HG03354 (cell line): ENCODE results near the gene ZDHHC22.
A peak's percentile ranks its signal among the peaks of the same experiment; 100 is the strongest.

Experiments
- ATAC-seq: cut with Tn5 transposase; IDR thresholded peaks from one replicate; pipeline ENCODE4 v1.9.1; 2021; ENCODE audit warnings: mild to moderate bottlenecking; ENCODE audit not compliant: unreplicated experiment, poor library complexity, severe bottlenecking

The ZDHHC22 gene

DNA sequence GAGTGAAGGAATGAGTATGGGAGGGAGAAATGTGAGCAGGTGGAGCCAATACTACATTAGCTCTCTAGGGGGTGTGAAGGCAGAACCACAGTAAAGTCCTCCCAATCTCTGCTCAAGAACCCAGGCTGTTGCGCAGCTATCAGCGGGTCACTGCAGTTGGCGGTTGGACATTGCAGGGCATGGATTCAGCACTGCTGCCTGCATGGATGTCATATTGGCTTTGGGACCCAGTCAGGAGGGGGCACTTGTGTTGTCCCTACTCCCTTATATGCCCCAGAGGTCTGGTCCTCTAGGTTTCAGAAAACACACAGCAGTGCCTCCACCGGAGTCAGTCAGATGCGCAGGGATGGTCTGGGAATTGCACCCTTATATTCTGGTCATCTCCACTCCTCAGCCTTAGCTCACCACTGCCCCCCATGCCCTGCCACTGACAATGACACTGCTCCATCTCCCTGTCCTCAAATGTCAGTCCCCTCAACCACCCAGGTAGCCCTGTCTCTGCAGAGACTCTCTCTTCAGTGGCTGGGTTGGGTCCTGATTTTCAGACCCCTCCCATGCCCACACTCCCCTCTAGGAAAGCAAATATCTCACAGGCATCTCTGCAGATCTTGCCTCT, 9.6 kb downstream of the ZDHHC22 start:
- ATAC-seq = no peak

GRCh38 chr14:77131206-77131605, 10.4 kb downstream of the ZDHHC22 start:
- ATAC-seq = no peak

- no peak for ATAC-seq
Measured at GRCh38 chr14:77130386-77130785, 11.2 kb downstream of the ZDHHC22 start.

- ATAC-seq = no peak
Measured at GRCh38 chr14:77128414-77128891, 13.1 kb downstream of the ZDHHC22 start.

GRCh38 chr14:77126461-77126990, 15.1 kb downstream of the ZDHHC22 start:
- no peak for ATAC-seq

DNA sequence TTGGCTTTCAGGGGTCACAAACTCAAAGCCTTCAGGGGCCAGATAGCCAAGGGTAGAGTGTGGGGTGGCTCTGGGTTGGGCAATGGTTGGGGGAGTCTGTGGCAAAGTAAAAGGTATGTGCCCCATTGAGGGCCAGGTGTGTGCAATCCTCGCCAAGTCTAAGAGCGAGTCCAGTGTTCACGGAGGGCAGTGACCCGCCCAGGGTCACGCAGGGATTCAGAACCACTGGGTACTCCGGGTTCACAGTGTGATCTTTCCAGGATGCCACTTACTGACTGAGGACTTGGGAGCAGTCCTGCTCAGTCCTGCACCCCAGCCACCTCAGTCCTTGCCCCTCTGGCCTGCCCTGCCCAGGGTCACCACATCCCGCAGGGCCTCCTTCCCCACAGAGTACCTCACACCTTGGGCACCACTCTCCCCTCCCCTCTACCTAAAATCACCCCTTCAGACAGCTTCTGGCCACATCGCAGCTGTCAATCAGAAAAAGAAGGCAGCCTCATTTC, 15.7 kb downstream of the ZDHHC22 start:
- ATAC-seq = no peak

GRCh38 chr14:77125281-77125801, 16.2 kb downstream of the ZDHHC22 start:
- no peak for ATAC-seq

- ATAC-seq = no peak
Measured at GRCh38 chr14:77124345-77125280, 17.0 kb downstream of the ZDHHC22 start.

DNA sequence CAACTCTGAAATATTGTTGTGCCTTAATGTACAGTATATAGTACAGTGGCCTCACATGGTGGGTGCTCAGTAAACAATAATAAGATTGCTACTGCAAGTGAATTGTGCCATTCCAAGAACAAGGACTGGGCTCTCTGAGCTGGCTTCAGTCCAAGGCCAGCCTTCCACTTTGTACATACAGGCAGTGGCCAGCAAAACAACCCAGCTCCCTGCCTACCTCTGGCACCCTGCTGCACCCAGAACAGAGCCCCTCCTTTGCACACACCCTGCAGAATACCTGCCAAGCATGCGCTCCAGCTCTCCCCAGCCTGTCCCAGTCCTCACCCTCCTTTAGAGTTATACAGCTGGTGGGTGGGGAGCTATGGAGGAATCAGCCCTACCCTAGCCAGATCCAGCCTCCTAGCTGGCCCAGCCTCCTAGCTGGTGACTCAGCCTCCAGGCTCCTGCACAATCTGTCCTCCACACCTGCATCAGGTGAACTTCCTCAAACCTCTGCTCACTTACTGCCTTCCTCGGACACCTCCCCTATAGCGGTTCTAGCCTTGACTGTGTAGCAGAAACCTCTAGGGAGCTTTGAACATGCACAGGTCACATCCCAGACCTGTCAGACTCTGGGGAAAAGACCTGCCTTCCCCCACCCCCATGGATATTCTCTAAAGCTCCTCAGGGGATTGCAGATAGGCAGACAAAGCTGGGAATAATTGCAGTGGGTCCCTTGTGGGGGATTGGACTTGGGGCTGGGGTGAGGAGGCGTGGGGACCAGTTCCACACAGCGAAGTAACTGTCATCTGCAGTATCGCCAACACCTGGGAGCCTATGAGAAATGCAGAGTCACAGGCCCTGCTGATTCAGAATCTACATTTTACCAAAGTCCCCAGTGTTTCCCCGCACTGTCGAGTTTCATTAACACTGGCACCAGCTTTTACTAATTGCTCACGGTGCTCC, 17.9 kb downstream of the ZDHHC22 start:
- no peak for ATAC-seq

GRCh38 chr14:77122526-77123125, 19.0 kb downstream of the ZDHHC22 start:
- no peak for ATAC-seq

DNA sequence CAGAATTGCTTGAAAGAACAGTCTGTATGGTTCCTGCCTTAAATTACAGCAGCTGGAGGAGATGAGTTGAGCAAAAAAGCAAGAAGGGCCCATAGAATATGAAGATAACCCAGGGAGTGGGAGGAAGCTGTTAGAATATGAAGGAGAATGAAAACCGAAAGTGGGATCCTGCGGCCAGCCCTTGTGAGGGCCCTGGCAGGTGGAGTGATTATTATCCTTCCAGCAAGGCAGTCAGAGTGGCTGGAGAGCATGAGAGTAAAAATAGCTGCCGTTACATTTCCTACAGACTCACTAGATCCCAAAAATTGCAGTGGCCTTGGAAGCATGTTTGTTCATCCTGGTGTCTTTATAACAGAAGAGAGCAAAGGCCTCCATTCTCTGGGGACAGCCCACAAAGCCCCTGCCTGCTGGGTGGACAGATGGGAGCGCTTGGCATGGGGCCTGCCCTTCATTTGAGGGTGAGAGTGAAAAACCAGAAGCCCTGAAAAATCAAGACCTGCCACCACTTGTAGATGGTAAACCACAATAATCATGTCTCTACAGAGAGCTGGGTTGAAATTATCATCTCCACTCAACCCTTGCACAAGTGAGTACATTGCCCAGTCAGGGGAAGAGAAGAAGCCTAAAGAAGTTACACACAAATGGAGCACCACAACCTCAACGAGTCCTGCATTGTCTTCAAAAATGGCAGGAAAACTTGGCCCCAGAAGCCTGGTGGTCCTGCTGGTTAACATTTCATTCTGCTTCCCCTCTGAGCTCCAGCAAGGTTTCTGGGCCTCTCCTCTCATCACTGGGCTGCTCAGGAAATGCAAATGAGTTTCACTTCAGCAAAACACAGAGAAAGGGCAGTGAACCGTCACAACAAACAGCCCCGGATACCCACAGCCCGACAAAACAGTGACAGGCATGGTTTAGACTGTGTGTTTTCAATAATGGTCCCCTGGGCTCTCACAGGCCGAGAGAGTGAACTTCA, 20.5 kb downstream of the ZDHHC22 start:
- peak; percentile 95 for ATAC-seq

DNA sequence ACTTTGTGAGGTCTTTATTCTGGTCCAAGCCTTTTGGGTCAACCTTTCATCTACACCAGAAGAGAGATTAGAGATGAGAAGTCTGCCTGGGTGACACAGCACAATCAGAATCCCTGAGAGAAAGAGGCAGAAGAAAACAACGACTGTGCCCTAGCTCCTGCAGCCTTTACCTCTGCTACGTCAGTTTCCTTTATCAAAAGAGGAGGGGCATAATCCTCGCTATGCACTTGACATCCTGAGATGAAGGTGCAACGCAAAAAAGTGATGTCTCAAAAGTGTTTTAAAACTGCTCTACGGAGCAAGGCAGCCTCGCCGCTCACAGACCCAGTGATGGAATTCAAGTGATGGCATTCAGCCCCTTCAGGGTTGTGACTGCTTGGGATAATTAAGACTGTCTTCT, 21.7 kb downstream of the ZDHHC22 start:
- ATAC-seq = no peak

GRCh38 chr14:77116172-77116817, 25.3 kb downstream of the ZDHHC22 start:
- no peak for ATAC-seq

DNA sequence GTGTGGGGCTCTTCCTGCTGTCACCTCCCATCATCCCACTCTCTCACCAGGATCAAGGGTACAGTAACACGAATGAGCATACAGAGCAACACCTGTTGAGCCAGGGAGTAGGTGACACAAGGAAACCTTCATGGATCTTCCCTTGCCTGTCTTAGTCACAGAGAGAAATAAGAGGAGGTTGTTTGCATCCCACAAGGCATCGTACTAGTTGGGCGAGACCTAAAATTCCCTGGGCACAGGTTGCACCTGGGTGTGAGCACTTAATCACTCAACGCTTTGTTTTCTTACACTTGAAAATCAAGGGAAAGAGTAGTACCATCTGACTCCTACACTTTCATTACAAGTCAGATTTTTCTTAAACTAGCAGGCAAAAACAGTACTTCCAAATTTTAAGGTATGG, 27.0 kb downstream of the ZDHHC22 start:
- ATAC-seq = no peak

DNA sequence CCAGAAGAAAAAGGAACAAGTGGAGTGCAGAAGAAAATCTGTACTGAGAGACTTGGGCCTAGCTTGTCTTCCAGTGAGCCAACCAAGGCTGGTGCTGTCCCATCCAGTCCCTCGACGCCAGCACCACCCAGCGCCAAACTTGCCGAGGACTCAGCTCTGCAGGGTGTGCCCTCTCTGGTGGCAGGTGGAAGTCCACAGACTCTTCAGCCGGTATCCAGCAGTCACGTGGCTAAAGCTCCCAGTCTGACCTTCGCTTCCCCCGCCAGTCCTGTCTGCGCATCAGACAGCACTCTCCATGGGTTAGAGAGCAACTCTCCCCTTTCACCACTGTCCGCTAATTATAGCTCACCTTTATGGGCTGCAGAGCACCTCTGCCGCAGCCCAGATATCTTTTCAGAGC, 27.9 kb downstream of the ZDHHC22 start:
- no peak for ATAC-seq

DNA sequence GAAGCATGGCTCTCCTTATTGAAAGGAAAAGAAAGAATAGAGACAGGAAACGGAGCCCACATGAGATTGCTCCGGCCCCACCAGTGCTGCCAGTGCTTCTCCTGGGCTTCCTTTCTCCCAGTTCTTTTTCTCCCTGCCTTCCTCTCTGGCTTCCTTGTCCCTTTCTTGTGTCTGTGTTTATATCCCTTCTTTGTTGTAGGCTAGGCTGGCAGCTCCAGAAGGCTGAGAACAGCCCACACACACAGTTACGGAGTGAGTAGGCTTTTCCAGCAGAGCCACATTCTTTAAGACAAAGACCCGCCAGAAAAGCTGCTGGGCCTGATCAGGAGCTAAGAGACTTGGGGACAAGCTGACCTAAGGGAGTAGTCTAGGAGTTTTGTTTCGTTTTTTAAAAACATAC, 30.6 kb downstream of the ZDHHC22 start:
- ATAC-seq = no peak

DNA sequence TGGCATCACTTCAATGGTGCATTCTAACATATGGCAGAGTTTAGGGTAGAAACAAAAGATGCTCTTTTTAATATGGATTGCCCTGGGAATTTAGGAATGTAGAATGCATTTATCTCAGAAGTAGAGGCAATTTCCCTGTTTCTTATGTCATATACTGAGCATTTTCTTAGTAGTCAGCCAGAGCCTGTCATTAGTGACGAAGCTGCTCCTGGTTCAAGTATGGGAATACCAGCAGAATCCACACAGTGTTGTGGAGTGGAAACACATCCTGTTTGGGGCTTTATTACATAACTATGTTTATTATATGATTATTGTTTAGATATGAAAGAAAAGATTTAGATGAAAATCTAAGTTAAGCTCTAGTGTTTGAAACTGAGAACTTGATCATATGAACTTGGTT, 31.3 kb downstream of the ZDHHC22 start:
- ATAC-seq = no peak
